Fibroblast of upper back skin (primary cell): ENCODE data around the gene PSD2.

ENCODE experiments used
- DNase-seq: peaks from one replicate; pipeline ENCODE4 v3.0.0-alpha.2; 2013

PSD2 gene

DNA sequence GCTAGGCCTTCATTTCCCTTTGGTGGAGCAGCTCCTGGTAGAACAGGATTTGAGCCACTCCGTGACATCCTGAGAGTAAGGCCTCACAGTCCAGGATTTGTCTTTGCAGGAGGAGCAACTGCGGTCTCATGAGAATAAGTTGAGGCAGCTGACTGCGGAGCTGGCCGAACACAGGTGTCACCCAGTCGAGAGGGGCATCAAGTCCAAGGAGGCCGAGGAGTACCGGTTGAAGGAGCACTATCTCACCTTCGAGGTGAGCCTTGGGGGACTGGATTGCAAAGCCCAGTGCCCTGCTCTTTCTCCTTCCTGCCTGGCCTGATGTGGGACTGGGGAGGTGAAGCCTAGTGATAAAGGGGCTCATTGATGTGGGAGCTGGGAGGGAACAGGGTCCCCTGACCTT, 44.3 kb downstream of the PSD2 start:
- DNase-seq, result no peak

- DNase-seq, result no peak
Observed at GRCh38 chr5:139841549-139841948, 45.9 kb downstream of the PSD2 start.

- no peak for DNase-seq
Observed at GRCh38 chr5:139842321-139842720, 46.7 kb downstream of the PSD2 start.

DNA sequence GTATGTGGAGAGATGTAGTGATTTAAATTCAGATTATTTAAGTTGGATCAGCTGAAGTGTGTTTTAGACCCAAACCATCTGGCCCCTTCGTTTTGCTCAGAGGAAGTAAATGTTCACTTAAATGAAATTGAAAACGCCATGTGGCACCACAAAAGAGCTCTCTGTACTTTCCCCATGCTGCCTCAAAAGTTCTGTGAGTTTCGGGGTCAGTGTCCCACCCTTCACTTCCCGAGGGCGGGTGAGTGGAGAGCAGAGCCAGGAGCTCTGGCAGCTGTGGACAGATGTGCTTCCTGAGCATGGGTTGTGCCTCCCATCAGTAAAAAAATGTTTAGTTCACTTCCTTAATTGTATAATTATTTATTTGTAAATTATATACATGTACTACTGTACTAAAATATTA, 48.4 kb downstream of the PSD2 start:
- no peak for DNase-seq

- DNase-seq, result peak; percentile 63
Observed at GRCh38 chr5:139844472-139845145, 49.0 kb downstream of the PSD2 start.

- DNase-seq, result no peak
Observed at GRCh38 chr5:139845846-139846681, 50.5 kb downstream of the PSD2 start.

DNA sequence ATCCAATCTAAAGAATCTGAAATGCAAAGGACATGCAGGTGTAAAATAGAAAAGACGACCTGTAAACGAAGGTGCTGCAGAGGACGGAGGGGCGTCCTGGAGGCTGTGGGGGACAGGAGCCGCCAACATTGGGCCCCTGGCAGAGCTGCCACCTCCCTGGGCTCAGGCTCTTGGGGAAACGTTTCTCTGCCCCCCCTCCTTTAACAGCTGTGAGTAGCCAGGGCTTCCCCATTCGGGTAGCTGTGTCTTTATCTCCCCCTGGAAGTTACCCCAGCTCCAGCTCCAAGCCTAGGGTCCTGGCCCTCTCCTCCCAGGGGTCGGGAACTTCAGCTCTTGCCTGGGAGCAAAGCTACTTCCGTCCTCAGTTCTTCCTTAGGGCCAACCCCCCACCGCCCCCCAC, 51.5 kb downstream of the PSD2 start:
- no peak for DNase-seq

DNA sequence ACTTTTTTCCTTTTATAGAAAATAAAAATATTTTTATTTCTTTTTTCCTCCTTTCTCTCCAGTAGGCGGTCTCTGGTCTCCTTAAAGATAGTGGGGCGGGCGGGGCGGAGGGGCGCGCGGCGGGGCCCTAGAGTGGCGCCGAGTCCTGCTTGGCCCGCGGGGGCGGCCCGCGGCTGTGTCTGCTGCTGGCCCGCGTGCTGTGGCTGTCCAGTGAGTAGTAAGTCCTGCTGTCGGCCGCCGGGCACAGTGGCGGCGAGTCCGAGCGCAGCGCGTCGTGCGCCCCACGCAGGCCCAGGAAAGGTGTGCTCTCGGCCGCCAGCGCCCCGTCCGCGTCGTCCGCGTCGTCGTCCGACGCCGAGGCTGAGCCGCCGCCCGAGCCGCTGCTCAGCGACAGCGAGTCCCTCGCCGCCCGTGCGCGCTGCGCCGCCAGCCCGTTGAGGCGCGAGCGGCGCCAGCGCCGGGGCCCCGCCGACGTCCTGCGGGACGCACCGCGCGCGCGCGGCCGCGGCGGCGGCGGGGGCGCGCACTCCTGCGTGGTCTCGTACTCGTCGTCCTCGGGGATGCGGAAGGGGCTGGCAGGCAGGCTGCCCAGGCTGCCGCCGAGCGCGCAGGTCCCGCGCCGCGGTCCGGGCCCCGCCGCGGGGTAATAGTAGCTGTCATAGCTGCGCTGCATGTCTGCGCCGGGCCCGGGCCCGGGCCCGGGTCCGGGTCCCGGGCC, 52.3 kb downstream of the PSD2 start:
- DNase-seq, result peak; percentile 31

GRCh38 chr5:139848508-139849100, 53.0 kb downstream of the PSD2 start:
- no peak for DNase-seq

- no peak for DNase-seq
Observed at GRCh38 chr5:139849501-139849900, 53.9 kb downstream of the PSD2 start.

DNA sequence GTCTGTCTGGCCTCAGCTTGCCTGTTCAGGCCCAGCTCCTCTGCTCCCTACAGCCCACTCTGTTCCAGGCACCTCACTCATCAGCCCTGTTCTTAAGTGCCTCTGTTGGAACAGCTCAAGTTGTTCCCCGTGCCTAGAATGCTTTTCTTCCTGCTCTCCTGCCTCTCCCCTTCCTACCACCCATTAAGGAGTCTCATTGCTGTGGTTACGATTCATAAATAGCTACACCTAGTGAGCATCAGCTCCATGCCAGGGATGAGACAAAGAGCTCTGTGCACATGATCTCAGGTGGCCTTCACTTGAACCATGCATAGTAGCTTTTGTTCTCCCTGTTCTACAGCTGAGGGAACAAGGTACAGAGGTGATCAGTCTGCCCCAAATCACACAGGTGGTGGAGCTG, 54.3 kb downstream of the PSD2 start:
- no peak for DNase-seq

DNA sequence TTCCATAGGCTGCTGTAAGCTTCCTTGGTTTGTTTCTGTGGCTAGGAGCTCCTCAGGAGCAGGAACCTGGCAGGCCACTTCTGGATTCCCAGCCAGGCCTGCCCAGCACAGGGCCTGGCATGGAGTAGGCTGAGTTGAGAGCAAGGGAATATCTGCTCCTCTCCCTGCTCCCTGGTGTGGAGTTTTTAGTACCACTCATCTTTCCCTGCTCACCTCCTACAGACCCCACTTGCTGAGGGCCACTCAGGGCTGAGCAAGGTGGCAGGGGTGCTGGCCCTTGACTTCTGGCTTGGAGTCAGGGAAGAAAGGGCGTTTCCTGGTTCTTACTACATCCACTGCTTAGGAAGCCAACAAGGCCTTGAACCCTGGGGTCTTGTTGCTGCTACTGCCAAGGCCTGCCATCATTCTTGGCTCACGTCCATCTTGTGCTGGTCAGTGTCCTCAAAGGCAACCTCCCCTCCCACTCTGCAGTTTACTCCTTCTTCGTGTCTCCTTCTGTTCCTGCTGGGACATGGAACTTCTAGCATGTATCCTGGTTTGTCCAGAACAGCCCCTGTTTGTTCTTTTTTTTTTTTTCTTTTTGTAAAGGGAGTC, 54.9 kb downstream of the PSD2 start:
- DNase-seq, result no peak

DNA sequence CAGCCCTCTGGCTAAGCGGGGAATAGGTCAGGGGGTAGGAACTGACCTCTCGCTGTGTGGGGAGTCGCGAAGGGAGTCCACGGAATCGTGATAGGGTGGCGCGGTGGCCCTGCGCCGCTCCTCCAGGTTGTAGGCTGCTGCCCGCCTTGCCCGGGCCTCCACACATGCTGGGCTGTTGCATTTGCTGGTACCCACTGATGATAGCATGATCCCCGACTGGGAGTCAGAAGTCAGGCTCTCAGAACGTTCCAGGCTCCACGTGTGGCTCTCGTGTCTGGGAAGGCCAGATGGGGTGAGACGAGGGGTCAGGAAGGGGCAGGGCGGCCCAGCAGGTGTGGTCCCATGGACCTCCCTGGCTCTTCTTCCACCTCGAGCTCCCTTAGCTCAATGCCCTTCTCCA, 56.0 kb downstream of the PSD2 start:
- DNase-seq, result no peak

DNA sequence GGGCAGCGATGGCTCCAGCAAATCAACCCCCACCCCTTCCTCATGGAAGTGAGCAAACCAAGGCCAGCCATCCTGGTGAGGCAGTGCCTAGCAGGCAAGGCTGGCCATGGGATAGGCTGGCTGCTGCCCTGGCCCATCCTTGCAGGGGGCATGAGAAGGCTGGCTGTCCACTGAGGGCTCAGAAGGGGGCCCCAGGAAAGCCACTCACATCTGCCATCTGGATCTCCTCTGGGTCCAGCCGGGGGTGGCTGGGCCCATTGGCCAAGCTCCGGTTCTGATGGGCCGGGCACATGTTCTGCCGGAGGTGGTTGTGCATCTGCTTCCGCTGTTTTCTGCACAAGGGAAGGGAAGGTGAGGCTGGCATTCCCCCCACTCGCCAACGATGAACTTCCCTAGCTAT, 57.1 kb downstream of the PSD2 start:
- DNase-seq, result no peak

DNA sequence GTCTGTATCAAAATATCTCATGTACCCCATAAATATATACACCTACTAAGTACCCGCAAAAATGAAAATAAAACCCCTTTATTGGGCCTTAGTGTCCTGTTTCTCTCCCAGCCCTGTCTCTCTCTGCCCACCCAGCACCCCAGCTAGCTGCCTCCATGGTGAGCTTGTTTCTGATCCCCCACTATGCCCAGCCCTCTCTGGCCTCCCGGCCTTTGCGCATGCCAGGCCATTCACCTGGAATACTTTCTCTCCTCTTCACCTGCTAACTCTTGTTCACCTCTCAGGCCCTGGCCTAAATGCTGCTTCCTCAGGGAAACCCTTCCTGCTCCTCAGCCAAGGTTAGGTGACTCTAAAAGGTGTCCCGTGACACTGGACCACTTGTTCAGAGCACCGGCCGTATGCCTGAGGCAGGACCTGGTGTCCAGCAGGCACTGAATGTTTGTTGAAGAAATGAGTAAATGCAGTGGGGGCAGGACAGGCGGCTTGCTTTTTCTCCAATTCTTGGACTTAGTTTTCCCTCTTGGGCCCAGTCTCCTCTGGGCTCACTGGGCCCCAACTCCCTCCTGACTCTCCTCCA, 58.5 kb downstream of the PSD2 start:
- no peak for DNase-seq

DNA sequence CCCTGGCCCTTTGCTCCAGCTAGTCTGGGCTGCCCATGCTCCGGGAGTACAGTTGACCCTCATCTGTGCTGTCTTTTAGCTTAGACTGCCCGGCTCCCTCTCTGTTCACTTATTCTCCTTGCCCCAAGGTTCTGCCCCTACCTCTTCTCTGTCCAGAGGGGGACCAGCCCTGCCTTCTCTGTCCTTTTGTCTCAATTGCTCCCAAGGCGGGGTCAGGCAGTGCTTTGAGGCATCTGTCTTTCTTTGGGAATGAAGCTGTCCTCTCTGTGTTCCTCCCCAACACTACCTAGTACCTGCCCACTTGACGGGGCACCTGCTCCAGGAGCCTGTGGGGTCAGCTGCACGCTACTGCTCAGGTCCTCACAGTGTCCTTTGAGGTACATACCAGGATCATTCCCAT, 59.3 kb downstream of the PSD2 start:
- no peak for DNase-seq

GRCh38 chr5:139855451-139855850, 59.8 kb downstream of the PSD2 start:
- no peak for DNase-seq

- no peak for DNase-seq
Observed at GRCh38 chr5:139855946-139856540, 60.4 kb downstream of the PSD2 start.

DNA sequence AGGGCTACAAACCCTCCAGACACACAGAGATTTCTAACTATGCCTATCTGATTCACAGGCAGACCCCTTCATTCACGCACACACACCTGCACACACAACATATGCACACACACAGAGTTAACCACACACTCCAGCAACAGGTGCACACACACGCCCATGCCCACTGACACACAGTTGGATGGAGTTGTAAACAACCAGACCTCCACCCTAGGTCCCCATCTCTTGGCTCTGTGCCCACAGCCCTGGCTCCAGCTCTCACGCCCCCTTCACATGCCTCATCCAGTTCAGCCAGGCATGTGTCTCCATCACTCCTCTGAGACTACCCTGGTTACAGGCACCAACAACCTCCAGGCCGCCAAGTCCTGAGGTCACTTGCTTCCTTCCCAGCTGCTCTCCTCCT, 61.1 kb downstream of the PSD2 start:
- no peak for DNase-seq

GRCh38 chr5:139859013-139859412, 63.4 kb downstream of the PSD2 start:
- DNase-seq, result no peak

- no peak for DNase-seq
Observed at GRCh38 chr5:139861021-139861888, 65.6 kb downstream of the PSD2 start.
